ENCODE data around the gene DYTN. TPM values are rescaled to one million over a fixed set of nuclear protein-coding genes. Genes with fewer than 3 reads are reported as not detected.

The DYTN gene
- total RNA-seq = not detected in 2 replicates

DNA sequence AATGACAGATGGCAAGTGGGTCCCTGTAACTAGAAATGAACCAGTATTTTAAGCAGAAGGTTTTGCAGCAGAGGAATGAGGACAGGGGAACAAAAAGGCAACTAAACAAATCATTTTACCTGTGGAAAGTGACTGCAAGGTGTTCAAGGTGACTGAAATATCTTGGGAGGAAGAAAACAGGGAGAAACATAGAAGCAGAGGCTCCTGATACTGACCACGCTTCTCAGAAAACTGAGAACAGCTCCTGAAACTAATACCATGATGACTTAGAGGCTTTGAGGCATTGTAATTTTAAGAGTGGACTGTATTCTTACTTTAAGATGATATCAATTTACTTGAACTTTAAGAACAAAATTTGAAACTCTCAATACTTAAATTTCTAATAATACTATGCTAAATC is at the start of gene DYTN:
Gene DYTN, minus strand, starts transcription at position 101 of the 400 bp plus-strand sequence. CDS start 117 bp downstream, outside the sequence.

GRCh38 chr2:206765242-206766056 is 47.3 kb upstream of the DYTN start, which contains the start of the genes FASTKD2 and MDH1B:
Gene FASTKD2, plus strand, starts transcription at chr2:206765606. Its CDS starts 1,088 bp downstream, at chr2:206766694.
Gene MDH1B, minus strand, starts transcription at chr2:206765328. Its CDS starts 57 bp downstream, at chr2:206765271.

GRCh38 chr2:206642075-206643025 is 75.8 kb downstream of the DYTN start, which contains the start of gene FAM237A:
Gene FAM237A, plus strand, starts transcription at chr2:206642487. Its CDS starts 1,750 bp downstream, at chr2:206644237.

Other genes with a start within 250 kb of the DYTN start
- gene FAM237A, start 75.9 kb downstream of the DYTN start, total RNA-seq = not detected in 2 replicates
- 0.59 and 0.78 TPM in 2 replicates for gene MDH1B, start 46.9 kb upstream of the DYTN start, total RNA-seq
- 48.1 and 66.1 TPM in 2 replicates for gene FASTKD2, start 47.2 kb upstream of the DYTN start, total RNA-seq
- gene CPO, start 221.1 kb upstream of the DYTN start, total RNA-seq = 0.30 TPM in 1 of 2 replicates, not detected in the other